GM19025 (cell line): ENCODE measurements around the gene SHC4.
"Not testable (repeated sequence)": the region's sequence is repeated elsewhere in the genome, so short reads cannot be mapped to it uniquely, and the experiment has no call there.

Experiments
- ATAC-seq: cut with Tn5 transposase; IDR thresholded peaks from one replicate; pipeline ENCODE4 v1.9.1; 2021; ENCODE audit warnings: mild to moderate bottlenecking, low read depth, moderate library complexity; ENCODE audit not compliant: unreplicated experiment

Gene SHC4

GRCh38 chr15:48925714-48926223 is 38.0 kb downstream of the SHC4 start:
- no peak for ATAC-seq

GRCh38 chr15:48924528-48925393 is 39.0 kb downstream of the SHC4 start:
- no peak for ATAC-seq

DNA sequence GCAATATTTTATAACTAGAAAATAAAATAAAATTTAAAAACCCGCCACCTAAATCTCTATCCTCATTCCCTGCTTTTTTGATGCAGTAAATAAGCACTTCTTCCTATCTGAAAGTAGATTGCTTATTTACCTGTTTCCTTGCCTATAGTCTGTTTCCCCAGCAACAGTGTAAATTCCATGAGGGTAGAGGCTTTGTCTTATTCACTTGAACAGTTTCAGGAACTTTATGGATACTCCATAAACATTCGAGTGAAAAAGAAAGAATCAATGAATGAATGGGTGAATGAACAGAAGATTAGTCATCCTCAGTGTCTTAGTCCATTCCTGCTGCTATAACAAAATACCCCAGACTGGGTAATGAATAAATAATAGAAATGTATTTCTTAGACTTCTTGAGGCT is 41.7 kb downstream of the SHC4 start:
- no peak for ATAC-seq

- ATAC-seq, result no peak
Observed at GRCh38 chr15:48916721-48917120, 47.0 kb downstream of the SHC4 start.

DNA sequence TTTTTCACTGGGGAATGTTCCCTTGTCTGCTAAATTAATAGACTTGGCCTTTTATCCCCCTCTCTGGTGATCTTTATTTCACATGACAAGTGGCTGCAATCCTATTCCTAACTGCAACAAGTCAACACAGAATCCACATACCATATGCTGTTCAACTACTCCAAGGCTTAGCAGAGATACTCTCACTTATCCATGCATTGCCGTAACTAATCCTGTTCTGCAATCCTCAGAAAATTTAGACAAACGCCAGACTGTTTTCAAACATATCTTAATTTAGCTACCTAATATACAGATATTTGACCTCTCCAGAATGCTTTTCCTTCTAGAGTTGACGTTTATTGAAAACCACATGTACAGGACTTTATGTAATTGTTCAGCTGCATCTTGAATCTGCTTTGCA is 47.9 kb downstream of the SHC4 start:
- no peak for ATAC-seq

DNA sequence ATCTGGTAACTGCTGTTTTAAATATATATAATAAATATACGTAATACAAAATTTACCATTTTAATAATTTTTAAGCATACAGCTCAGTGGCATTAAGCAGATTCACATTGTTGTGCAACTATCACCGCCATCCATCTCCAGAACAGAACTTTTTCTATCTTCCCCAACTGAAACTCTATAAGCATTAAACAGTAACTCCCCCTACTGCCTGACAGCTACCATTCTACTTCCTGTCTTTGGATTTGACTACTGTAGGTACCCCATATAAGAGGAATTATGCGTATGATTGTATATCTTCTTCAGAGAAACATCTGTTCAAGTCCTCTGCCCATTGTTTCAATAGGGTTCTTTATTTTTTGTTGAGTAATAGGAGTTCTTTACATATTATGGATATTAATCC is 49.0 kb downstream of the SHC4 start:
- no peak for ATAC-seq

DNA sequence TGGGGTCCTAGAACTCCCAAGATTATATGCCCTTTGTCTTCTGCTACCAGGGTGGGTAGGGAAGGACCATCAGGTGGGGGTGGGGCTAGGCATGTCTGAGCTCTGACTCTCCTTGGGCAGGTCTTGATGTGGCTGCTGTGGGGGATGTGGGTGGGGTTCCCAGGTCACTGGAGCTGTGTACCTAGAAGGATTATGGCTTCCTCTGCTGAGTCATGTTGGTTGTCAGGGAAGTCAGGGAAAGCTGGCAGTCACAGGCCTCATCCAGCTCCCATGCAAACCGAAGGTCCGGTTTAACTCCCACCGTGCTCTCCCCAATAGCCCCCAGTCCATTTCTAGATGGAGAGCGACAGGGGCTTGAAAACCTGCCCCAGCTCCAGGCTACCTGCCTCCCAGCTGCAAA is 50.6 kb downstream of the SHC4 start:
- no peak for ATAC-seq

DNA sequence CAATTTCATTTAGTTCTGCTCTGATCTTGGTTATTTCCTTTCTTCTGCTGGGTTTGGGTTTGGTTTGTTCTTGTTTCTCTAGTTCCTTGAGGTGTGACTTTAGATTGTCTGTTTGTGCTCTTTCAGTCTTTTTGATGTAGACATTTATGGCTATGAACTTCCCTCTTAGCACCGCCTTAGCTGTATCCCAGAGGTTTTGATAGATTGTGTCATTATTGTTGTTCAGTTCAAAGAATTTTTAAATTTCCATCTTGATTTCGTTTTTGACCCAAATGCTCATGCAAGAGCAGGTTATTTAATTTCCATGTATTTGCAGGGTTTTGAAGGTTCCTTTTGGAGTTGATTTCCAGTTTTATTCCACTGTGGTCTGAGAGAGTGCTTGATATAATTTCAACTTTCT is 53.2 kb downstream of the SHC4 start:
- ATAC-seq, result not testable (repeated sequence)

DNA sequence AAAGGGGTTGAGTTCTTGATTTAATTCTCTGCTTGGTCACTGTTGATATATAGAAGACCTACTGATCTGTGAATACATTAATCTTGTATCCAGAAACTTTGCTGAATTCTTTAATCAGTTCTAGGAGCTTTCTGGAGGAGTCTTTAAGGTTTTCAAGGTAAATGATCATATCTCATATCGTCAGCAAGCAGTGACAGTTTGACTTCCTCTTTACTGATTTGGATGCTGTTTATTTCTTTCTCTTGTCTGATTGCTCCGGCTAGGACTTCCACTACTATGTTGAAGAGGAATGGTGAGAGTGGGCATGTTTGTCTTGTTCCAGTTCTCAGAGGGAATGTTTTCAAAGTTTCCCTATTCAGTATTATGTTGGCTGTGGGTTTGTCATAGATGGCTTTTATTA is 54.4 kb downstream of the SHC4 start:
- not testable (repeated sequence) for ATAC-seq

DNA sequence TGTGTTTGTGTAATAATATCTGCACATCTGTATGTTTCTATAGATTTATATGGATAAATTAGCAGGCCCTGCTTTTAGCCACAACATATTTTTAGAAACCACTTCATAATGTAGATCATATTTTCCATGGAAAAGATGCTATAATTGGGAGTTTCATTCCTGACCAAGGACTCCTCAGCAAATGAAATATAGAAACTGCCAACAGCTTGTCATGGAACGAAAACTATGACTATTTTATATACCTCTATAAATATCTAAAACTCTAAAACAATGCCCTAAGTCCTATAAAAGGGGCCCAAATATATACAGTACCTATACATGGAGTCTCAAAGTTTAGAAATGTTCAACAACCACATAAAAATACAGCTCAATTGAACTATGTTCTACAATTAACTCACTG is 57.9 kb downstream of the SHC4 start:
- ATAC-seq, result no peak

DNA sequence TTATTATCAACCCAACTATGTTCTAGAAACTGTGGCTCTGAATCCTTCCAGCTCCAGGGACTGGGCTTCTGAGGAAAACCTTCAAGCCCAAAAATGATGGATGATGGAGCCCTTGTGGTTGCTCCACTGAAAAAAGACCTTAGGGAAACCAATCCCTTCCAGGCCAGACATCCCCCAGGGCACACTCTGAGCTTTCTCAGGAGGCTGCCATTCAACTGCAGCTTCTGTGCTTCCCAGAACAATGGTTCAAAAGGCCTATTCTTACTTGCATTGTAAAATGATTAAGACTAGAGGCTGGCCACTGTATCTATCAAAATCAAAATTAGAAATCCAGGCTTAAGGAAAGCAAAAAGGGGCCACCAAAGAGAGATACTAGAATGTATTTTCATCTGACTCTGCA is 58.5 kb downstream of the SHC4 start:
- no peak for ATAC-seq

- ATAC-seq, result no peak
Observed at GRCh38 chr15:48904758-48905157, 59.0 kb downstream of the SHC4 start.

DNA sequence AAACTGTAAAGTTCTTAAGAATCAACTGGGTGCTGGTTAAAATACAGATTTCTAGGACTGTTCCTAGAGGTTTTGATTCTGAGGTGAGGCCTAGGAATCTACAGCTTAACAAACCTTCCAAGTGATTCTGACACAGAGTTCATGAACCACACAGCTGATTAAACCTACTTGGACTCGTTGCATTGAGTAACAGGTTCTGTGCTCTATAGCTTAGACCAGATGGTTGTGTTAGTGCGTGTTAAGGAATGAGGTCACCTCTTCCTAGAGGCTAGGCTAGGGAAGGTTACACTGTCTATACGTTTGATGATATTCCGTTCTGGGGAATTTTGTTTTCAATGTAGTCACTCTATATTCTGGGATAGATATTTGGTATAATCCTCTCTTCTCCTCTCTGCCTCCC is 63.9 kb downstream of the SHC4 start:
- ATAC-seq, result no peak

- no peak for ATAC-seq
Observed at GRCh38 chr15:48898446-48898845, 65.3 kb downstream of the SHC4 start.

- ATAC-seq, result no peak
Observed at GRCh38 chr15:48898032-48898431, 65.7 kb downstream of the SHC4 start.

DNA sequence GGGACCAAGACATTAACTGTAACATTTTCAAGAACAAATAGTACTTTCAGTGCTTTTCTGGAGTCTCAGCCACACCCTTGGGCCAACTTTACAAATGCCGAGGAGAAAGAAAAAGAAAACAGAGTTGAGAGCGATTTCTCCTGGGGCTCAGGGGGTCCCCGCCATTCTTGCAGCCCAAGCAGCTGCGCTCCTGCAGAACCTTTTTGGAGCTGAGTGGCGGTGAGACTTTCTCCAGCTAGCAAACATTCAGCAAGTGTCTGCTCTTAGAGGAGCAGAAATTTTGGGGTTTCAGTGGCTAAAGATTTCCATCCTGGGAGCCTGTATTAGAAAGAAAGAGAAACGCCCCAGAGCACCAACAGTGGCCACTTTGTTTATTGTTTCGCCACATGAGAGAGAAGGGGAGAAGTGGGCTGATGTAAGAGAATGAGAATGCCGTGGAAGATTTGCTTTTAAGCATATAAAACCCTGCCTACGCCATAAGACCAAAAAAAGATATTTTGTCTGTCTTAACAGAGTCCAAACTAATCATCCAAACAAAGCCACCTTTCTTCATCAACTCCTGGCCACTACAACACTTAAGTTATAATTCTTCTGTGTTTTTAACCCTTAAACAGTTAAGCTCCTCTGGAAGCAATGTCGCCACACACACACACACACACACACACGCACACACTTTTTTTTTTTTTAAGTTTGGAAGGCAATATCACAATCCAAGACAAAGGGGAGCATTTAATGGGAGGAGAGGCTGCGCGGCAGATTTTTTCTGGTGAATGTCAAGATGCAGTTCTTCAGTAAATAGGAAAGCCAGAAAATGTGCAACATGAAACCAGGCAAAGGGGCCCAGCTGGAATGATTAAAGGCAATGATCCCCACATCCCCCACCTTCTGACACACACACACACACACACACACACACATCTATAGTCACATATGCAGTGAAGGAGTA is 66.6 kb downstream of the SHC4 start:
- ATAC-seq, result no peak

DNA sequence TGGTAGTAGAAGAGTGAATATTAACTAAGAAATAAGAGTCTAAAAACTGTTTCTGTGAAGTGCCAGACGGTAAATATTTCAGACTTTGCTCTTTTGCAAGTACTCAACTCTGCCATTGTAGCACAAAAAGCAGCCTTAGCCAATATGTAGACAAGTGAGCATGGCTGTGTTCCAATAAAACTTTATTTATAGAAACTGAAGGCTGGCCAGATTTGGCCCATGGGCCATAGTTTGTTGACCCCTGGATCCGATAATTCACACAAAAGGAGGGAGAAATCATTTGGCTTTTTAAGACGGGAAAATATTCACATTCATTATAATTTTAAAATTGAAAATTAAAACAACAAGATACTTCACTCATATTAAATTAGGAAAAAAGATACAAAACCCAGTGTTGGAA is 70.4 kb downstream of the SHC4 start:
- ATAC-seq, result no peak

DNA sequence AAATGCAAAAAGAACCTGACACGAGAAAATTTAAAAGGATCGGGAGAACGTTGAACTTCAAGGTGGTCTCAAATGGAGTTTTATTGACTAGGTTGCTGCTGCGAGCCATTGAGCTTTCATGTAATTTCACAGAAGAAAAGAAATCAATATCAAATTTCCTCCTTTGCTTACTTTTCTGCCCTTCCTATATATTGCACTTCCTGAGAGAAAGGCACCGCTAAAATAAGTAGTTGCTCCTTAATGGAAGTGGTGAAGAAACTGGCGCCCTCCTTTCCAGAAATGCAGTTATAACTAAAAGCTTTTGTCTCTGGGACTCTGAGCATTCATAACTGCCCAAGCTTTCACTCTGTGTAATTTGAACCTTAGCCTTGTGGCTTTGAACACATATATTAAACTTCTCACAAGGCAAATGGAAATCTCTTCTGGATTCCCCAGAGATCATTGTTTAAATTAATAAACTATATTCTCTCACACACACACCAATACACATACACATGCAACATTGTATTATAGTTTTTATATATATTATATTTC is 72.4 kb downstream of the SHC4 start:
- no peak for ATAC-seq

DNA sequence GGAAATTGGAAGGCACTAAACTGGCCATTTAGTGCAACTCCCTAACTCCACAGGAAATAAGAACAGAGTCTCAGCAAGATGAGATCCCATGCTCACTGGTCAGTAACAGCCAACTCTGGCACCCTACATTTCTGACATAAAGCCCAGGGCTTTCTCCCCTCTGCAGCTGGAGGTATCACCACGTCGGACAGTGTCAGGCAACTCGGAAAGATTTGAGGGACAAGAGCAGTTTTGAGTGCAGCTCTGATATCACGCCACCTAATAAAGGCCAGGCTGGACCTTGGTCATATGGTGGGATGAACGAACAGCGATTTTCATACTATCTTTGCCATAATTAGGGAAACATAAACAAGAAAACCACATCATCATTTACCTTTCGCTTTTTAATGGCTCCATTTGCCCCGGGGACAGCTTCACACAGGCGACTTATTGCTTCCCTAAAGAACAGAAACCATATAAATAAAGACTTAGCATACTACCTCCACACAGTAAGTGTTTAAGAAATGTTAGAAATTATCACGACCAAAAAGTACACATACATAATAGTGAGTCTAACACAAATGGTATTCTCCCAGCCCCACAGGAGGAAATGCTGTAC is 73.2 kb downstream of the SHC4 start:
- no peak for ATAC-seq

GRCh38 chr15:48889925-48890324 is 73.8 kb downstream of the SHC4 start:
- no peak for ATAC-seq

DNA sequence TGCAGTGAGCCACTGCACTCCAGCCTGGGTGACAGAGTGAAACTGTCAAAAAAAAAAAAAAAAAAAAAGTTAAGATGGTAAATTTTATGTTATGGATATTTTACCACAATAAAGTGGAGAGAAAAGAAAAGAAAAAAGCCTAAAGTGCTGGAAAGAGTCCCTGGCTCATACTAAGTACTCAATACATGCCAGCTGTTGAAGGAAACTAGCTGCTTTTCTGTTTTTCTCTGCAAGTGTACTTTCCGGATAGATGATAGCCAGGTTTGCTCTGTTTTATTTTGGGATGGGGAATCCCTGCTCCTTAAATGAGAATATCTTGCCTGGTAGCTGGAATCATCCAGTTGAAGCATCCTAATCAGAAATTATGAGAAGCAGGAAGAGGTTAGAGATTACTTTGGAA is 74.9 kb downstream of the SHC4 start:
- ATAC-seq, result no peak
